Kidney epithelial cell (primary cell): Measurements from ENCODE around the gene TMEM143. TPM values are rescaled to one million over a fixed set of nuclear protein-coding genes. Genes with fewer than 3 reads are reported as not detected.
A peak's percentile ranks its signal among the peaks of the same experiment; 100 is the strongest.

Experiments
- DNase-seq: peaks from one replicate; pipeline ENCODE4 v3.0.0-alpha.2; 2010; ENCODE audit warnings: low read depth
- H3K27me3 ChIP-seq: 2 replicates; pipeline ENCODE4 v1.6.0; 2011; ENCODE audit warnings: low read length; ENCODE audit not compliant: control insufficient read depth, insufficient read depth
- H3K36me3 ChIP-seq: 2 replicates; pipeline ENCODE4 v1.5.1; 2011; ENCODE audit warnings: low read length; ENCODE audit not compliant: control insufficient read depth, insufficient read depth
- H3K4me3 ChIP-seq: 2 replicates; pipeline ENCODE4 v1.5.1; 2011; ENCODE audit warnings: low read depth, mild to moderate bottlenecking, control low read depth, low read length
- total RNA-seq: library from RNA; depleted of rRNA; stranded (reverse); fragments of >200 nt; gene quantifications from 2 replicates; pipeline ENCODE4 v1.2.3, GENCODE V29; 2015
- TF ChIP-seq, protein P1 (sequence below): IDR thresholded peaks from 2 replicates; pipeline ENCODE4 v1.5.1; 2011; ENCODE audit warnings: mild to moderate bottlenecking, moderate library complexity, low read length, control low read depth, inconsistent platforms; ENCODE audit not compliant: insufficient read depth, poor library complexity, severe bottlenecking

TMEM143 gene
- total RNA-seq, 1 donor from 2014 or later, result 4.4 TPM

DNA sequence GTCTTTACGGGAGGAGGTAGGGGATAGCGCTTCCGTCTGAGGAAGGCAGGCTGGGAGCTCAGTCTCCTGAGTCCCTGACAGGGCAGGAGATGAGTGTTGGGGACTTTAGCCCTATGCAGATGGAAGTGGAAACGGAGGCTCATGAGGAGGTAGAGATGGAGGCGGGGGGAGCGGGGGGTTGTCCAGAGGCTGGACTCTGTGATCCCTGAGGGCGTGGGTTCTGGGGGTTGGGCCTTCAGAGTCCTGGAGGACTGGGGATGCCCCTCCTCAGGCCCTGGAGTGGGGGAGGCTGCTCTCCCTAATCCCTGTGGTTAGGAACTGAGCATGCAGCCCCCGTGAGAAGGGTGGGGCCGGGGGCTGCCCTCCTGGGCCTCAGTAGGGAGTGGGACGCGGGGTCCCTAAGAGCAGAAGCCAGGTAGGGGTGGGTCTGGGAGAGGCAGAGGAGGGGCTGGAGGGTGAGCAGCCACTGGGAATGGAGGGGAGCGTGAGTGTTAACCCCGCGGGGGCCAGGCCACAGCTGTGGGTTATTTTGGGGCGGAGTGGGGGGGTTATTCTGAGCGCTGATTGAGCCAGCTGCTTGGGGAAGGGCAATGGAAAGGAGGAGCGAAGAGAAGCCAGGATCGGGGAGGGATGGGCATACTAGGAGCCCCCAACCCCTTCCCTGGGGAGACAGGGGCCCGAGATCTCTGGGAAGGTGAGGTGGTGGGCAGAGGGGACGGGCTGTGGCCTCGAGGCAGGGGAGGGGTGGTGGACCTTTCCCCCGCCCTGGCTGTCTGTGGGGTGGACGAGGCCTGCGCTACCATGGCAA, 32.5 kb upstream of the TMEM143 start:
- TF ChIP-seq, protein P1, sequence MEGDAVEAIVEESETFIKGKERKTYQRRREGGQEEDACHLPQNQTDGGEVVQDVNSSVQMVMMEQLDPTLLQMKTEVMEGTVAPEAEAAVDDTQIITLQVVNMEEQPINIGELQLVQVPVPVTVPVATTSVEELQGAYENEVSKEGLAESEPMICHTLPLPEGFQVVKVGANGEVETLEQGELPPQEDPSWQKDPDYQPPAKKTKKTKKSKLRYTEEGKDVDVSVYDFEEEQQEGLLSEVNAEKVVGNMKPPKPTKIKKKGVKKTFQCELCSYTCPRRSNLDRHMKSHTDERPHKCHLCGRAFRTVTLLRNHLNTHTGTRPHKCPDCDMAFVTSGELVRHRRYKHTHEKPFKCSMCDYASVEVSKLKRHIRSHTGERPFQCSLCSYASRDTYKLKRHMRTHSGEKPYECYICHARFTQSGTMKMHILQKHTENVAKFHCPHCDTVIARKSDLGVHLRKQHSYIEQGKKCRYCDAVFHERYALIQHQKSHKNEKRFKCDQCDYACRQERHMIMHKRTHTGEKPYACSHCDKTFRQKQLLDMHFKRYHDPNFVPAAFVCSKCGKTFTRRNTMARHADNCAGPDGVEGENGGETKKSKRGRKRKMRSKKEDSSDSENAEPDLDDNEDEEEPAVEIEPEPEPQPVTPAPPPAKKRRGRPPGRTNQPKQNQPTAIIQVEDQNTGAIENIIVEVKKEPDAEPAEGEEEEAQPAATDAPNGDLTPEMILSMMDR, result no peak
- no peak for DNase-seq
- no peaks in the 10 kb centered on the region for H3K36me3 ChIP-seq
- no peak overlapping the region for H3K4me3 ChIP-seq
- H3K27me3 ChIP-seq, result peaks cover 44% of the 10 kb centered on the region

DNA sequence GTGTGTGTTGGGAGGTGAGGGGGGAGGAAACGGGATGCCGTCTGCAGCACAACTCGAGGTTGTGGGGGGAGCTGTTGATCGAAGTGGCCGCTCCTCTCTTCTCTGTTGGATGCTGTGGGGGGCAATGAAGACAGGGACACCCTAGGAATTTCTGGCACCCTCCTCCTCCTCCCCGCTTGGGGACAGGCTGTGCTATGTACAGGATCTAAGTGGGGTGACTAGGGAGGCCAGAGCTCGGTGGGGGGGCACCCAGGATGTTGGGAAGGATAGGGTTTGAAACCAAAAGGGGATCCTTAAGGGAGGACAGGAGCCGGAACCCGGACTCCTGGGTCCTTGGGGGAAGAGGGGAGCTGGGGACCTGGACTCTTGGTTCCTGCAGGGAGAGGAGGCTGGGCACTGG, 31.8 kb upstream of the TMEM143 start:
- Histone ChIP-seq H3K36me3 (no peaks in the 10 kb centered on the region), H3K4me3 (no peak overlapping the region), H3K27me3 (peaks cover 44% of the 10 kb centered on the region)
- TF ChIP-seq, protein P1, result no peak
- no peak for DNase-seq

DNA sequence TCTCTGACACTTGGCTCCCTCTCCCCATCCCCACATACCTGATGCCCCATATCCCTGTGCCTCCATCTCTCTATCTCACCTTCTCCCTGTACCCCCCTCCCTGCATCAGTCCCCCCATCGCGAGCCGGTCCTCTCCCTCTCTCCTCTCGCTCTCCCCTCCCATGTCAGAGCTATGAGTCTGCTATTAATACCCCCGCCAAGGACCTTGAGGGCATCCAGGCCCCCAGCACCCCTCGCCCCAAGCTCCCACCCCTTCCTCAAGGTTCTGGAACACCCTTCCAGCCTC, 31.4 kb upstream of the TMEM143 start:
- Histone ChIP-seq H3K27me3 (peaks cover 44% of the 10 kb centered on the region), H3K36me3 (no peaks in the 10 kb centered on the region), H3K4me3 (no peak overlapping the region)
- DNase-seq, result no peak
- TF ChIP-seq, protein P1, result no peak

DNA sequence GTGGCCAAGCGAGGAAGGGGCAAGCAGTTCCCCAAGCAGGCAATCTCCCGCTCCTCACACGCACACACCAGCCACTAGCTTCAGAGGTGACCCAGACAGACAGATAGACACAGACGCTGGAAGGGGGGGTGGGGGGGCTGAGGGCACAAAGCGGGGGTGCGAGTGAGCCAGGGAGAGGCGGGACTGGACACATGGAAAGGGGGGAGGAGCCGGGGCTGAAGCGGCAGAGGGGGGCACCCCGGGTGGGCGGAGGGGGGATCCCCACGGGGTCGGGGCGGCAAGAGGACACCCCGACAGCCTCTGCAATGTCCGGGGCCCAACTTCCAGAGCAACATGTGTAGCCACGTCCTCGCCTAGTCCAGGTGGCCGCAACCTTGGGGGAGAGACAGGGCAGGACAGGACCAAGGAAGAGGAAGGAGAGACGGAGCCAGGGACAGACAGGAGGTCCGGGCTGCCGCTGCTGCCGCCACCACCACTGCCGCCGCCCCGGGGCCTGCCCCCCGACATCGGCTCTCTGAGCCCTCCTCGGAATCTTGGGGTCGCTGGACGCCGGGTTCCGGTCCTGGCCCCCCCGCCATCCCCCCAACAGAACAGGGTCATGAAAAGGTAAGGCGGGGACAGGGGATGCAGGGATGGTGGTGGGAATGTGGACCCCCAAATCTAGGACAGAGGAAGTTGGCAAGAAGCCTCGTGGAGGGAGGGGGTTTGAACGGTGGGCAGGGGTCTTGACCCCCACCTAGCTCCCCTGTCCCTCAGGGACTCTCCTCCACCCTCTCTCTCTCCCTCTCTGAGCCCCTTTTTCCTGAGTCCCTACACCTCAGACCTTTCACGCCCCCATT, 30.8 kb upstream of the TMEM143 start:
- DNase-seq, result no peak
- H3K27me3 ChIP-seq, result peaks cover 44% of the 10 kb centered on the region
- H3K4me3 ChIP-seq, result no peak overlapping the region
- no peaks in the 10 kb centered on the region for H3K36me3 ChIP-seq
- TF ChIP-seq, protein P1, result no peak

DNA sequence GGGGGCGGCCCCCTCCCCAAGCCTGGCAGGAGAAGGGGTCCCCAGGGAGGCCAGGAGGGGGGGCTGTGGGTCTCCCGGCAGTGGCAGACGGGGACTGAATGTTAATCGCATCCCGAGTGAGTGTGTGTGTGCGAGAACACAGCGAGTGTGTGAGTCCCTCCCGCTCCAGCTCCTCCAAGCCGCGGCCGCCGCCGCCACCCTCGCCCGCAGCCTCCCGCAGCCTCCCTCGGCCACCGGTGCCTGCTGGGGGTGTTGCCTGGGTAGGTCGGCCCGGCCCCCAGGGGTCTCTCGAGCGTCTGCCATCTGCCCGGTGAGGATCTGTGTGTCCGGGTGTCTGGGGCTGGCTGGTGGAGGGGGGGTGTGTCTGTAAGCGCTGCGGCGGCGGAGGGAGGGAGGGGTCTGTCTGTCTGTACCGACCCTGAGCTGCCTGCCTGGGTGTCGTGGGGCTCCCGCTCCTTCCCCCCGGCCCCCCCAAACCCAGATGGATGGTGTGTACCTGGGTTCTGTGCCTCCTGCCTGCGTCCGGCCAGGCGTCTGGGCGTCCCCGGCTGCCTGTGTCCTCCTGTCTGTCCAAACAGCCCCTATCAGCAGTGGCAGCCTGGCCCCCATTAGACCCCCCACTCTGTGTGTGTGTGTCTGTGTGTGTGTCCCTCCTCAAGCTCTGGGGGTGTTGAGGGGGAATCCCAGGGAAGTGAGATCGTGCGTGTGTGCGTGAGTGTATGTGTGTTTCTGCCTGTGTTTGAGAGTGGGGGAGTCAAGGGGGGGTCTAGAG, 30.0 kb upstream of the TMEM143 start, which contains the start of gene GRIN2D:
TSS of gene GRIN2D (plus strand) at position 110 of the 772 bp plus-strand sequence. CDS start 4,725 bp downstream, outside the sequence.
- TF ChIP-seq, protein P1, result no peak
- Histone ChIP-seq H3K4me3 (peak within 1 kb of the TSS; percentile 26), H3K27me3 (peaks cover 44% of the 10 kb centered on the region), H3K36me3 (no peaks in the 10 kb centered on the region)
- DNase-seq, result no peak
